Karpas-422 (cell line): ENCODE measurements around the gene PDCD10. TPM values are rescaled to one million over a fixed set of nuclear protein-coding genes. Genes with fewer than 3 reads are reported as not detected.
A peak's percentile ranks its signal among the peaks of the same experiment; 100 is the strongest.

Experiments
- DNase-seq: peaks from one replicate; pipeline ENCODE4 v3.0.0-alpha.2; 2015
- H2AFZ ChIP-seq: fragments of 200-600 bp; sonication (generic); 2 replicates; pipeline ENCODE4 v1.6.1; 2014; ENCODE audit warnings: antibody characterized with exemption, low read length, mixed read lengths
- H3K27ac ChIP-seq: fragments of 200-600 bp; sonication (generic); 2 replicates; pipeline ENCODE4 v1.5.1; 2014; ENCODE audit warnings: mild to moderate bottlenecking, low read length, moderate library complexity
- H3K27me3 ChIP-seq: fragments of 200-600 bp; sonication (generic); 2 replicates; pipeline ENCODE4 v1.6.1; 2014; ENCODE audit warnings: low read length, mixed read lengths
- H3K36me3 ChIP-seq: fragments of 200-600 bp; sonication (generic); 2 replicates; pipeline ENCODE4 v1.6.1; 2014; ENCODE audit warnings: low read length, mixed read lengths; ENCODE audit not compliant: insufficient read depth
- H3K4me1 ChIP-seq: fragments of 200-600 bp; sonication (generic); 2 replicates; pipeline ENCODE4 v1.6.1; 2014; ENCODE audit warnings: mild to moderate bottlenecking, low read length, mixed read lengths
- H3K4me2 ChIP-seq: fragments of 200-600 bp; sonication (generic); 2 replicates; pipeline ENCODE4 v1.6.1; 2014; ENCODE audit warnings: low read length, low read depth, mild to moderate bottlenecking; ENCODE audit not compliant: poor library complexity, severe bottlenecking
- H3K4me3 ChIP-seq: fragments of 200-600 bp; sonication (generic); 2 replicates; pipeline ENCODE4 v1.5.1; 2014; ENCODE audit warnings: mild to moderate bottlenecking, antibody characterized with exemption, low read length, mixed read lengths
- H3K79me2 ChIP-seq: fragments of 200-600 bp; sonication (generic); 2 replicates; pipeline ENCODE4 v1.6.1; 2014; ENCODE audit warnings: mild to moderate bottlenecking, low read length, mixed read lengths
- H3K9ac ChIP-seq: fragments of 200-600 bp; sonication (generic); 2 replicates; pipeline ENCODE4 v1.6.0; 2014; ENCODE audit warnings: low read length
- H3K9me2 ChIP-seq: fragments of 200-600 bp; sonication (generic), shearing (Covaris generic); replicated peaks from 2 replicates; pipeline ENCODE4 v1.6.0; 2014; ENCODE audit warnings: mild to moderate bottlenecking, low read length, moderate library complexity; ENCODE audit not compliant: insufficient read depth
- H3K9me3 ChIP-seq: fragments of 300-700, 200-600 bp; sonication (generic); 2 replicates; pipeline ENCODE4 v1.6.1; 2014; ENCODE audit warnings: low read length, mixed read lengths
- H4K20me1 ChIP-seq: fragments of 200-600 bp; sonication (generic); 2 replicates; pipeline ENCODE4 v1.6.1; 2014; ENCODE audit warnings: mild to moderate bottlenecking, antibody characterized with exemption, low read length, low read depth; ENCODE audit not compliant: insufficient read depth
- total RNA-seq: library from RNA; depleted of rRNA; stranded (reverse); fragments of >200 nt; shearing (Covaris generic); gene quantifications from 2 replicates; pipeline ENCODE4 v1.2.3, GENCODE V29; 2014; ENCODE audit warnings: low replicate concordance

Gene PDCD10
- total RNA-seq, 1 experiment from 2014 or later: 75.0 TPM

- H4K20me1 ChIP-seq: peaks cover 4% of the 10 kb centered on the region; the same call in 1 of the 2 replicates
- H3K4me3 ChIP-seq: no peak overlapping the region
- no peaks in the 10 kb centered on the region for H3K9me3 ChIP-seq
- no peak overlapping the region for H3K9ac ChIP-seq
- H3K27ac ChIP-seq: no peak overlapping the region
- no peaks in the 10 kb centered on the region for H3K9me2 ChIP-seq
- peaks cover 15% of the 10 kb centered on the region for H3K4me1 ChIP-seq
- H3K27me3 ChIP-seq: no peaks in the 10 kb centered on the region
- H3K79me2 ChIP-seq: peaks cover under 1% of the 10 kb centered on the region
- no peak overlapping the region for H3K4me2 ChIP-seq
- DNase-seq: no peak
- H2AFZ ChIP-seq: no peak overlapping the region
- H3K36me3 ChIP-seq: no peaks in the 10 kb centered on the region
Observed at GRCh38 chr3:167739190-167739810, 4.6 kb upstream of the PDCD10 start.

GRCh38 chr3:167738037-167738436 lies 3.3 kb upstream of the PDCD10 start:
- Histone ChIP-seq H3K9ac (no peak overlapping the region), H3K9me2 (no peaks in the 10 kb centered on the region), H3K36me3 (no peaks in the 10 kb centered on the region), H3K4me3 (no peak overlapping the region), H3K4me1 (peaks cover 22% of the 10 kb centered on the region), H3K79me2 (peaks cover 14% of the 10 kb centered on the region), H3K27ac (no peak overlapping the region), H3K27me3 (no peaks in the 10 kb centered on the region), H4K20me1 (peaks cover 9% of the 10 kb centered on the region), H3K4me2 (no peak overlapping the region), H3K9me3 (no peaks in the 10 kb centered on the region), H2AFZ (no peak overlapping the region)
- DNase-seq: no peak

GRCh38 chr3:167736997-167737396 lies 2.3 kb upstream of the PDCD10 start:
- DNase-seq: no peak
- Histone ChIP-seq H3K4me3 (no peak overlapping the region), H3K27ac (no peak overlapping the region), H3K9me2 (no peaks in the 10 kb centered on the region), H3K9me3 (no peaks in the 10 kb centered on the region), H3K4me2 (peak overlapping the region; percentile 86), H3K27me3 (no peaks in the 10 kb centered on the region), H4K20me1 (peaks cover 19% of the 10 kb centered on the region), H3K4me1 (peaks cover 32% of the 10 kb centered on the region), H3K79me2 (peaks cover 24% of the 10 kb centered on the region), H3K9ac (no peak overlapping the region), H2AFZ (no peak overlapping the region), H3K36me3 (peaks cover 5% of the 10 kb centered on the region; the same call in 1 of the 2 replicates)

GRCh38 chr3:167736264-167736787 lies 1.6 kb upstream of the PDCD10 start:
- peaks cover 6% of the 10 kb centered on the region; the same call in 1 of the 2 replicates for H3K36me3 ChIP-seq
- no peak for DNase-seq
- H3K9me2 ChIP-seq: no peaks in the 10 kb centered on the region
- H3K79me2 ChIP-seq: peaks cover 31% of the 10 kb centered on the region
- H3K4me3 ChIP-seq: peak overlapping the region; percentile 80
- H3K9ac ChIP-seq: peak overlapping the region; percentile 80
- H3K9me3 ChIP-seq: no peaks in the 10 kb centered on the region
- peaks cover 15% of the 10 kb centered on the region for H4K20me1 ChIP-seq
- no peaks in the 10 kb centered on the region for H3K27me3 ChIP-seq
- H3K27ac ChIP-seq: no peak overlapping the region
- peaks cover 38% of the 10 kb centered on the region for H3K4me1 ChIP-seq
- H3K4me2 ChIP-seq: peak overlapping the region; percentile 86
- no peak overlapping the region for H2AFZ ChIP-seq

GRCh38 chr3:167735233-167736138 lies 794 bp upstream of the PDCD10 start, which contains the start of gene SERPINI1:
Gene SERPINI1 (plus strand): TSS chr3:167735721. CDS start chr3:167789129, 53,408 bp downstream.
- Histone ChIP-seq H2AFZ (peak within 1 kb of the TSS; percentile 90), H3K4me1 (peaks cover 45% of the 10 kb centered on the region), H3K36me3 (peaks cover 6% of the 10 kb centered on the region; the same call in 1 of the 2 replicates), H3K9ac (peak within 1 kb of the TSS; percentile 84), H3K27me3 (no peaks in the 10 kb centered on the region), H4K20me1 (peaks cover 15% of the 10 kb centered on the region; the same call in 1 of the 2 replicates), H3K9me3 (no peaks in the 10 kb centered on the region), H3K9me2 (no peaks in the 10 kb centered on the region), H3K4me3 (peak within 1 kb of the TSS; percentile 90), H3K79me2 (peaks cover 39% of the 10 kb centered on the region), H3K27ac (peak within 1 kb of the TSS; percentile 69), H3K4me2 (peak within 1 kb of the TSS; percentile 91)
- peak; percentile 89 for DNase-seq

- H3K36me3 ChIP-seq: peaks cover 6% of the 10 kb centered on the region; the same call in 1 of the 2 replicates
- H3K79me2 ChIP-seq: peaks cover 54% of the 10 kb centered on the region
- no peaks in the 10 kb centered on the region for H3K27me3 ChIP-seq
- no peak overlapping the region for H2AFZ ChIP-seq
- H3K9me3 ChIP-seq: no peaks in the 10 kb centered on the region
- H4K20me1 ChIP-seq: peaks cover 15% of the 10 kb centered on the region; the same call in 1 of the 2 replicates
- DNase-seq: peak; percentile 60
- peak overlapping the region; percentile 90 for H3K4me3 ChIP-seq
- peak overlapping the region; percentile 84 for H3K9ac ChIP-seq
- no peaks in the 10 kb centered on the region; the same call in 1 of the 2 replicates for H3K9me2 ChIP-seq
- peak overlapping the region; percentile 91 for H3K4me2 ChIP-seq
- H3K4me1 ChIP-seq: peaks cover 60% of the 10 kb centered on the region
- H3K27ac ChIP-seq: peak overlapping the region; percentile 69
Observed at GRCh38 chr3:167733961-167734497, 663 bp downstream of the PDCD10 start.

- H2AFZ ChIP-seq: no peak overlapping the region
- no peaks in the 10 kb centered on the region; the same call in 1 of the 2 replicates for H3K9me2 ChIP-seq
- H3K27me3 ChIP-seq: no peaks in the 10 kb centered on the region
- H4K20me1 ChIP-seq: peaks cover 19% of the 10 kb centered on the region; the same call in 1 of the 2 replicates
- no peak overlapping the region for H3K27ac ChIP-seq
- DNase-seq: no peak
- peaks cover 69% of the 10 kb centered on the region for H3K79me2 ChIP-seq
- H3K9me3 ChIP-seq: no peaks in the 10 kb centered on the region
- peak overlapping the region; percentile 91 for H3K4me2 ChIP-seq
- H3K4me1 ChIP-seq: peaks cover 70% of the 10 kb centered on the region
- peak overlapping the region; percentile 84; the same call in 1 of the 2 replicates for H3K9ac ChIP-seq
- peak overlapping the region; percentile 90 for H3K4me3 ChIP-seq
- peaks cover 6% of the 10 kb centered on the region; the same call in 1 of the 2 replicates for H3K36me3 ChIP-seq
Observed at GRCh38 chr3:167732313-167733065, 2.2 kb downstream of the PDCD10 start.
